NCI-H774 (cell line): ENCODE measurements around the gene CPED1.
"Not testable (repeated sequence)": the region's sequence is repeated elsewhere in the genome, so short reads cannot be mapped to it uniquely, and the experiment has no call there.

Experiments used
- DNase-seq: peaks from one replicate; lab custom pipeline; 2025; lab: John Stamatoyannopoulos, UW

Gene CPED1

GRCh38 chr7:121071662-121072061 is 83.2 kb downstream of the CPED1 start:
- no peak for DNase-seq

GRCh38 chr7:121072826-121073225 is 84.3 kb downstream of the CPED1 start:
- DNase-seq = no peak

GRCh38 chr7:121073463-121074099 is 85.1 kb downstream of the CPED1 start:
- no peak for DNase-seq

GRCh38 chr7:121075424-121075841 is 86.9 kb downstream of the CPED1 start:
- DNase-seq = not testable (repeated sequence)

GRCh38 chr7:121075952-121076349 is 87.4 kb downstream of the CPED1 start:
- DNase-seq = no peak

- no peak for DNase-seq
Measured at GRCh38 chr7:121076350-121077164, 88.0 kb downstream of the CPED1 start.

GRCh38 chr7:121077165-121077630 is 88.7 kb downstream of the CPED1 start:
- no peak for DNase-seq

- no peak for DNase-seq
Measured at GRCh38 chr7:121078701-121079227, 90.3 kb downstream of the CPED1 start.

- no peak for DNase-seq
Measured at GRCh38 chr7:121079425-121080169, 91.1 kb downstream of the CPED1 start.

- no peak for DNase-seq
Measured at GRCh38 chr7:121080257-121080912, 91.9 kb downstream of the CPED1 start.

- no peak for DNase-seq
Measured at GRCh38 chr7:121080913-121081326, 92.4 kb downstream of the CPED1 start.

- peak; percentile 36 for DNase-seq
Measured at GRCh38 chr7:121081327-121081936, 92.9 kb downstream of the CPED1 start.

- DNase-seq = no peak
Measured at GRCh38 chr7:121082400-121083101, 94.0 kb downstream of the CPED1 start.

- DNase-seq = no peak
Measured at GRCh38 chr7:121083138-121083789, 94.8 kb downstream of the CPED1 start.

- no peak for DNase-seq
Measured at GRCh38 chr7:121083790-121084251, 95.3 kb downstream of the CPED1 start.

GRCh38 chr7:121084256-121084655 is 95.7 kb downstream of the CPED1 start:
- no peak for DNase-seq

- no peak for DNase-seq
Measured at GRCh38 chr7:121084748-121085336, 96.3 kb downstream of the CPED1 start.

- DNase-seq = no peak
Measured at GRCh38 chr7:121085922-121086321, 97.4 kb downstream of the CPED1 start.

GRCh38 chr7:121088870-121089269 is 100.4 kb downstream of the CPED1 start:
- DNase-seq = no peak

- no peak for DNase-seq
Measured at GRCh38 chr7:121094829-121095228, 106.3 kb downstream of the CPED1 start.
